NCI-H526 treated with DMSO at 0.1 percent for 48 hours (cell line): ENCODE measurements around the gene CSHL1.
"Not testable (repeated sequence)": the region's sequence is repeated elsewhere in the genome, so short reads cannot be mapped to it uniquely, and the experiment has no call there.

Experiments used
- DNase-seq: peaks from one replicate; lab custom pipeline; 2025; lab: John Stamatoyannopoulos, UW

Gene CSHL1

GRCh38 chr17:63882626-63883126, 28.4 kb downstream of the CSHL1 start:
- not testable (repeated sequence) for DNase-seq

- DNase-seq: no peak
Measured at GRCh38 chr17:63881935-63882601, 29.0 kb downstream of the CSHL1 start, which contains the start of gene GH2. TSS of gene GH2 (minus strand) at chr17:63881944. CDS start at chr17:63881801, 143 bp downstream.

- not testable (repeated sequence) for DNase-seq
Measured at GRCh38 chr17:63881337-63881736, 29.7 kb downstream of the CSHL1 start.

GRCh38 chr17:63880706-63881105, 30.4 kb downstream of the CSHL1 start:
- DNase-seq: no peak

GRCh38 chr17:63878413-63878812, 32.6 kb downstream of the CSHL1 start:
- not testable (repeated sequence) for DNase-seq

- not testable (repeated sequence) for DNase-seq
Measured at GRCh38 chr17:63874693-63875092, 36.4 kb downstream of the CSHL1 start.

GRCh38 chr17:63874061-63874626, 36.9 kb downstream of the CSHL1 start:
- not testable (repeated sequence) for DNase-seq

GRCh38 chr17:63873577-63873976, 37.5 kb downstream of the CSHL1 start, which contains the start of gene CSH2:
TSS of gene CSH2 (minus strand) at chr17:63873677. CDS start at chr17:63873614, 63 bp downstream.
- DNase-seq: not testable (repeated sequence)

- not testable (repeated sequence) for DNase-seq
Measured at GRCh38 chr17:63871646-63872365, 39.3 kb downstream of the CSHL1 start.

- DNase-seq: not testable (repeated sequence)
Measured at GRCh38 chr17:63870292-63870665, 40.8 kb downstream of the CSHL1 start.

- not testable (repeated sequence) for DNase-seq
Measured at GRCh38 chr17:63869491-63870291, 41.4 kb downstream of the CSHL1 start.

GRCh38 chr17:63866625-63867024, 44.4 kb downstream of the CSHL1 start:
- not testable (repeated sequence) for DNase-seq
